ENCODE data around the gene CYP46A1.

DNA sequence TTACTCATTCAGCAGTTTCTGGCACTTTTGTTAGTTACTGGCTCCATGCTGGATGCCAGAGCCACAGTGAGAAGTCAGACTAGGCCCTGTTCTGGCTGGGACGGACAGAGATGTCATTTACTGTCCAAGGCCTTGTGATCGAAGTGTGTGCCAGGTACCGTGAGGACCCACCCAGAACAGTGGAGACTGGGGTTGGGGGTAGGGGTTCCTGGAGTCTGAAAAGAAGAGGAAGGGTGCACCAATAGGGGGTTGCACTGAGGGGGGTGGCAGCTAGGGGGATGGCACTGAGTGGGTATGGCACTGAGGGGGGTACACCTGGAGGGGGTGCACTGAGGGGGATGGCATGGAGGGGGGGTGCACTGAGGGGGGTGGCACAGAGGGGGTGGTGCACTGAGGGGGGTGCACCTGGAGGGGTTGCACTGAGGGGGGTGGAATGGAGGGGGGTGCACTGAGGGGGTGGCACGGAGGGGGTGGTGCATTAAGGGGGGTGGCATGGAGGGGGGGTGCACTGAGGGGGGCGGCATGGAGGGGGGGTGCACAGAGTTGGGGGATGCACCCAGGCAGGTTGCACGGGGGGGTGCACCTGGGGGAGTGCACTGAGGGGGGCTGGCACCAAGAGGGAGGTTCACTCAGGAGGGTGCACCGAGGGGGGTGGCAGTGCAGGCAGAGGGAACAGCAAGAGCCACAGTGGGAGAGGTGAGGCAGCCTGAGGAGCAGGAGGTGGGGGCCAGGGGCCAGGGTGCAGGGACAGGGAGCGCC lies 10.6 kb upstream of the CYP46A1 start:
- TF ChIP-seq, protein P1, sequence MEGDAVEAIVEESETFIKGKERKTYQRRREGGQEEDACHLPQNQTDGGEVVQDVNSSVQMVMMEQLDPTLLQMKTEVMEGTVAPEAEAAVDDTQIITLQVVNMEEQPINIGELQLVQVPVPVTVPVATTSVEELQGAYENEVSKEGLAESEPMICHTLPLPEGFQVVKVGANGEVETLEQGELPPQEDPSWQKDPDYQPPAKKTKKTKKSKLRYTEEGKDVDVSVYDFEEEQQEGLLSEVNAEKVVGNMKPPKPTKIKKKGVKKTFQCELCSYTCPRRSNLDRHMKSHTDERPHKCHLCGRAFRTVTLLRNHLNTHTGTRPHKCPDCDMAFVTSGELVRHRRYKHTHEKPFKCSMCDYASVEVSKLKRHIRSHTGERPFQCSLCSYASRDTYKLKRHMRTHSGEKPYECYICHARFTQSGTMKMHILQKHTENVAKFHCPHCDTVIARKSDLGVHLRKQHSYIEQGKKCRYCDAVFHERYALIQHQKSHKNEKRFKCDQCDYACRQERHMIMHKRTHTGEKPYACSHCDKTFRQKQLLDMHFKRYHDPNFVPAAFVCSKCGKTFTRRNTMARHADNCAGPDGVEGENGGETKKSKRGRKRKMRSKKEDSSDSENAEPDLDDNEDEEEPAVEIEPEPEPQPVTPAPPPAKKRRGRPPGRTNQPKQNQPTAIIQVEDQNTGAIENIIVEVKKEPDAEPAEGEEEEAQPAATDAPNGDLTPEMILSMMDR (IDR thresholded peaks at IDR 0.05) = no peak
- TF ChIP-seq POLR2A (IDR thresholded peaks at IDR 0.05) = no peak

All from uterus (tissue), 2 donors.